HG03139 (cell line): ENCODE data around the gene CD70.
"Not testable (repeated sequence)": the region's sequence is repeated elsewhere in the genome, so short reads cannot be mapped to it uniquely, and the experiment has no call there.

Experiments
- ATAC-seq: cut with Tn5 transposase; IDR thresholded peaks from one replicate; pipeline ENCODE4 v1.9.1; 2021; ENCODE audit not compliant: unreplicated experiment

CD70 gene, protein sequence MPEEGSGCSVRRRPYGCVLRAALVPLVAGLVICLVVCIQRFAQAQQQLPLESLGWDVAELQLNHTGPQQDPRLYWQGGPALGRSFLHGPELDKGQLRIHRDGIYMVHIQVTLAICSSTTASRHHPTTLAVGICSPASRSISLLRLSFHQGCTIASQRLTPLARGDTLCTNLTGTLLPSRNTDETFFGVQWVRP

DNA sequence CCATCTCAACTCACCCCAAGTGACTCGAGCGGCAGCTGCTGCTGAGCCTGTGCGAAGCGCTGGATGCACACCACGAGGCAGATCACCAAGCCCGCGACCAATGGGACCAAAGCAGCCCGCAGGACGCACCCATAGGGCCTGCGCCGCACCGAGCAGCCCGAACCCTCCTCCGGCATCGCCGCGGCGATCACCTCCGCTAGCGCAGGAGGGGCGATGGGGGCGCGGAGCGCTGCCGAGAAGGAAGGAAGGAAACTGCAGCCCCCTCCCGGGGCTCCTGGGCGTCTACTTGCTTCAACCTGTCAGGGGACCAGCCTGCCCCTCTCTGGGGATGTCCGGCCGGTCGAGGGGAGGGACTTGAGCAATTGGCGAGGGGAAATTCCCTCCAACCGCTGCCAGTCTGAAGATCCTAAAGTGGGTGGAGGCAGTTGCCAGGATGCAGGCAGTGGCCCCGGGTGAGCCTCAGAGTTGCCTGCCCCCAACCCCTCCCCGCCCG, at the start of gene CD70:
CD70 (minus strand) TSS at position 324 of the 493 bp plus-strand sequence; CDS start at position 176, 148 bp downstream.
- ATAC-seq: no peak

DNA sequence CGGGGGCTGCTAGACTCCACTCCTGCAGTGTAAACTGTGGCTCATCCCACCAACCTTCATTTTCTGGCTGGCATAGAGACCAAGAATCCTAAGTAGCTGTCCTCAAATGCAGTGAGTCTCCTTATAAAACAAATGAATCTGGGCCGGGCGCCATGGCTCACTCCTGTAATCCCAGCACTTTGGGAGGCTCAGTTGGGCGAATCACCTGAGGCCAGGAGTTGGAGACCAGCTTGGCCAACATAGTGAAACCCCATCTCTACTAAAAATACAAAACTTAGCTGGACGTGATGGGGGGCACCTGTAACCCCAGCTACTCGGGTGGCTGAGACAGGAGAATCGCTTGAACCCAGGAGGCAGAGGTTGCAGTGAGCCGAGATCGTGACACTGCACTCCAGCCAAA, 49.4 kb upstream of the CD70 start:
- not testable (repeated sequence) for ATAC-seq

DNA sequence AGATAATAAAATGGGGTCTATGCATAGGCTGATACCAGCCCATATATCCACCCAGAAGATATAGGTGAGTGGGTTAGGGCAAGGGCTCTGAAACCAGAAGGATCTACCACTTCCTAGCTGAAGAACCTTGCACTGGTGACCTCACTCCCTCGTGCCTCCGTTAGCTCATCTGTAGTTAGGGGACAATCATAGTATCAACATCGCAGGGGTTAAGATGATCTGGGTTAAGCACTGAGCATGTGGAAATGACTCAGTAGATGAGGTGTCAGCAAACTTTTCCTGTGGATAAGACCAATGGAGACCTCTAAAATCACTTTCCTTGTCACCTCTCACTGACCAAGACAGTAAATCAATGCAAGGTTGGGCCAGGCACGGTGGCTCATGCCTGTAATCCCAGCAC, 48.5 kb upstream of the CD70 start:
- no peak for ATAC-seq

DNA sequence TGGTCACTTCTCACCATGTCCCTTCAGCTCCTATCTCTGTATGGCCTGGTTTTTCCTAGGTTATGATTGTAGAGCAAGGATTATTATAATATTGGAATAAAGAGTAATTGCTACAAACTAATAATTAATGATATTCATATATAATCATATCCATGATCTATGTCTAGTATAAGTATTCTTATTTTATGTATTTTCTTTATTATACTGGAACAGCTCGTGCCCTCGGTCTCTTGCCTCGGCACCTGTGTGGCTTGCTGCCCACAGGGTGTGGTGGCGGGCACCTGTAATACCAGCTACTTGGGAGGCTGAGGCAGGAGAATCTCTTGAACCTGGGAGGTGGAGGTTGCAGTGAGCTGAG, 42.5 kb upstream of the CD70 start:
- not testable (repeated sequence) for ATAC-seq

- ATAC-seq: not testable (repeated sequence)
Measured at GRCh38 chr19:6632747-6633455, 42.0 kb upstream of the CD70 start.

- no peak for ATAC-seq
Measured at GRCh38 chr19:6632002-6632621, 41.2 kb upstream of the CD70 start.

- no peak for ATAC-seq
Measured at GRCh38 chr19:6626764-6627163, 35.8 kb upstream of the CD70 start.

DNA sequence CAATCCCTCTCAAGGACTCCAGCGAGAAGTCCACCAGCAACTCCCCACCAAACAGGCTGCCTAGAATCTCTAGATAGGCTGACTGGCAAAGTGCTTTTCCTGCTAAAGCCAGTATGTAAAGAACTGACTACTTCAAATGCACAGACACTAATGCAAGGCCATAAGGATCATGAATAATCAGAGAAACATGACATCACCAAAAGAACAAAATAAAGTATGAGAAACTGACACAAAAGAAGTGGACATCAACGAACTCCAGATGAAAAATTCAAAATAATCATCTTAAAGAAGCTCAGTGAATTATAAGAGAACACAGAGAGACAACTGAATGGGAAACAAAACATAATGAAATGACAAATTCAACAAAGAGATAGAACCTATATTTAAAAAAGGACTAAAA, 26.4 kb upstream of the CD70 start:
- no peak for ATAC-seq

DNA sequence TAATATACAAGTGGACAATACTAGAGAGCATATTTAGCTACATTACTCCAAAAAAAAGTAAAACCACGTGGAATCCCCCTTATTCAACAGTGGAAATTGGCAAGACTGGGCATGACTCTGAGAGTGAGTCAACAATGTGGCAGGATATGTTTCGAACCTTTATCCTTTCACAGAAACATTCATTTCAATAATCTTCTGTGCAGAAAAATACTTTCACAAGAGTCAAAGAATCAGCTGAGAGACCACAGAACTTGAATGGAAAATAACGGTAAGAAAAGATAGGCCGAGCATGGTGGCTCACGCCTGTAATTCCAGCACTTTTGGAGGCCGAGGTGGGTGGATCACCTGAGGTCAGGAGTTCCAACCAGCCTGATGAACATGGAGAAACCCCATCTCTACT, 25.1 kb upstream of the CD70 start:
- no peak for ATAC-seq

GRCh38 chr19:6613711-6614110, 22.8 kb upstream of the CD70 start:
- no peak for ATAC-seq

DNA sequence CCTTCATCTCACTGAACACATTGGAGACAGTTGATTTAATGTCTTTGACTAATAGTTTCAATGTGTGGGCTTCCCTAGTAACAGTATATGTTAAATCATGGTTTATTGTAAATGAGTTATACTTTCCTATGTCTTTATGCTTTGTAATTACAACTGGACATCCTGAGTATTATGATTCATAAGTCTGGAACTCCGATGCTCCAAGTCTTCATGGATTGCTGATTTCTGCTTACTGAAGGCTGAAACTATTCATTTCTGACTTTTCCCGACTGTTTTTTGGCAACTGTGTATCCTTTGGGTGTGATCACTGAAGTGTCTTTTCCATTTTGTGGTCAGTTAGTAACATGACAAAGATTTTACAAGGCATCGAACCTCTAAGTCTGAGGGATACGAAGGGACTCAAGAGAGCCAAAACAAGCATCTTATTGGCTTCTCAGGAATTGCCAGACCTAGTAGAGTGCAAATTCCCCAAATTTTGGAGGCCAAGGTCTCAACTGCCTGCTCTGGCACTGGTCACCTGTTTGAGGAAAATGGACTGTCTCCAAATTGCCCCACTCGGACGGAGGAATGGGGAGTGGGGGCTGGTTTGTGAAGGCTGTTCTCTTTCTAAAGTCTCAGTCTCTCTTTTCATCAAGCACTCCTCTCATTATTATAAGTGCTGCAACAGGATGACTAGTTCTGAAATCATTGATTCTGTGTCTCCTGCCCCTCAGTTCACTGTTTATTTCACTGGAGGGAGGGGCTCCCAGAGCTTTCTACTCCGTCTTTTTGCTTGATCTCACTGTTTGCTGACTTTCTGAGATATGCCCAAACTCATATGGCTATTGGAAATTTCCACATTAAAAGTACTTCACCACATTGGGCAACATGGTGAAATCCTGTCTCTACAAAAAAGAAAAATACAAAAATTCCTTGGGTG, 20.2 kb upstream of the CD70 start:
- no peak for ATAC-seq

GRCh38 chr19:6608940-6609339, 18.0 kb upstream of the CD70 start:
- no peak for ATAC-seq

GRCh38 chr19:6608146-6608545, 17.2 kb upstream of the CD70 start:
- not testable (repeated sequence) for ATAC-seq

DNA sequence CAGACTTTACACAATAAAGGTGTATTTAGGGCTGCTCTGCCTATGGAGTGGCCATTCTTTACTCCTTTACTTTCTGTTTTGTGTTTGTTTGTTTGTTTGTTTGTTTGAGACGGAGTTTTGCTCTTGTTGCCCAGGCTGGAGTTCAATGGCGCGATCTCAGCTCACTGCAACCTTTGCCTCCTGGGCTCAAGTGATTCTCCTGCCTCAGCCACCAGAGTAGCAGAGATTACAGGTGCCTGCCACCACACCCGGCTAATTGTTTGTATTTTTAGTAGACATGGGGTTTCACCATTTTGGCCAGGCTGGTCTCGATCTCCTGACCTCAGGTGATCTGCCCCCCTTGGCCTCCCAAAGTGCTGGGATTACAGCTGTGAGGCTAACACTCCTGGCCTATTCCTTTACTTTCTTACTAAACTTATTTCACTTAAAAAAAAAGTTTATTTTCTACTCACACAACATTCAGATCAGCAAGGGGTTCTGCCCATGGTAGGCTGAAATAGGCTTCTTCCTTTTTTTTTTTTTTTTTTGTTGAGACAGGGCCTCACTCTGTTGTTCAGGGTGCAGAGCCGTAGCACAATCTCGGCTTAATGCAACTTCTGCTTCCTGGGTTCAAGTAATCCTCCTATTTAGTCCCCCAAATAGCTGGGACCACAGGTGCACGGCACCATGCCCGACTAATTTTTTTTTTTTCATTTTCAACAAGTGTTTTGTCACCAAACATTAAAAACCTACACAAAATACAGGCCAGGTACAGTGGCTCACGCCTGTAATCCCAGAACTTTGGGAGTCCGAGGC, 15.5 kb upstream of the CD70 start:
- ATAC-seq: not testable (repeated sequence)

DNA sequence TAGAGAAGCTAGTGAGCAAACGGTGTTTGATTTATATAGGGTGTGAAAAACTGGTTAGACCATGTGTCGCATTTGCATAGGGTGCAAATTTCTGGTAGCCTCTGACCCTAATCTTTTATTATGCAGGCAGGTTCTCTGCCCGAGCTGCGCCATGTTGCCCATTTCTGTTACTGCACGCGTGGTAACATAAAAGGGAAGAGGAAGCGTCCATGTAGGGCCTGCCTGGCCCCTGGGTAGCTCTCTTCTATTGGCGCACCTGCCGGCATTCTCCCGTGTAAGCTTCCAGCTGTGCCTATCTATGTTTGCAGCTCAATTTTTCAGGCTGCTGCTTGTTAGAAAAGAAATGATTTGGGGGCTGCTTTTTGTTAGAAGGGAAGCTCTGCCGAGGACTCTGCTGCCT, 14.0 kb upstream of the CD70 start:
- no peak for ATAC-seq

GRCh38 chr19:6602729-6603114, 11.8 kb upstream of the CD70 start:
- ATAC-seq: no peak

GRCh38 chr19:6601537-6602052, 10.6 kb upstream of the CD70 start:
- peak; percentile 48 for ATAC-seq

- not testable (repeated sequence) for ATAC-seq
Measured at GRCh38 chr19:6600951-6601536, 10.1 kb upstream of the CD70 start.

GRCh38 chr19:6599866-6600454, 9.0 kb upstream of the CD70 start:
- ATAC-seq: no peak
